Erythroblast (primary cell): ENCODE results near the gene KMO.

ENCODE experiments used
- DNase-seq, 2 experiments: peaks; one replicate each; lab custom pipeline; 2025; lab: John Stamatoyannopoulos, UW
- GATA1 ChIP-seq: IDR thresholded peaks from 2 replicates; pipeline ENCODE4 v1.6.1; 2011; ENCODE audit warnings: low read depth, mild to moderate bottlenecking, control low read depth, low read length, moderate library complexity
- POLR2A ChIP-seq: IDR thresholded peaks from 2 replicates; pipeline ENCODE4 v1.6.1; 2011; ENCODE audit warnings: mild to moderate bottlenecking, low read length

The KMO gene

GRCh38 chr1:241527146-241527545 is 5.0 kb upstream of the KMO start:
- peak; percentile 76 to 87 for DNase-seq
- TF ChIP-seq POLR2A (no peak), GATA1 (no peak)

GRCh38 chr1:241531195-241532161 is 700 bp upstream of the KMO start:
- peak; percentile 77 to 80 for DNase-seq
- TF ChIP-seq POLR2A (no peak), GATA1 (no peak)

GRCh38 chr1:241532864-241533263 is 686 bp downstream of the KMO start:
- TF ChIP-seq GATA1, result no peak
- TF ChIP-seq POLR2A, result no peak
- no peak for DNase-seq

GRCh38 chr1:241533326-241534115 is 1.3 kb downstream of the KMO start:
- no peak for DNase-seq
- TF ChIP-seq GATA1 (no peak), POLR2A (no peak)

- DNase-seq, result no peak
- TF ChIP-seq POLR2A (no peak), GATA1 (no peak)
Measured at GRCh38 chr1:241536304-241536703, 4.1 kb downstream of the KMO start.

- no peak for DNase-seq
- TF ChIP-seq POLR2A, result no peak
- TF ChIP-seq GATA1, result no peak
Measured at GRCh38 chr1:241536969-241537368, 4.8 kb downstream of the KMO start.

- TF ChIP-seq POLR2A, result no peak
- DNase-seq, result no peak
Measured at GRCh38 chr1:241542199-241542907, 10.2 kb downstream of the KMO start.

- no peak for DNase-seq
- TF ChIP-seq GATA1 (no peak), POLR2A (no peak)
Measured at GRCh38 chr1:241548008-241548407, 15.8 kb downstream of the KMO start.

- no peak for DNase-seq
- TF ChIP-seq POLR2A (no peak), GATA1 (no peak)
Measured at GRCh38 chr1:241550318-241550717, 18.1 kb downstream of the KMO start.

- peak in 1 of 2 experiments; percentile 23 for DNase-seq
- TF ChIP-seq POLR2A, result no peak
- no peak for TF ChIP-seq GATA1
Measured at GRCh38 chr1:241551759-241552638, 19.8 kb downstream of the KMO start.

GRCh38 chr1:241553886-241554592 is 21.9 kb downstream of the KMO start:
- DNase-seq, result no peak

GRCh38 chr1:241555526-241555925 is 23.3 kb downstream of the KMO start:
- DNase-seq, result no peak
- TF ChIP-seq GATA1 (no peak), POLR2A (no peak)

More at GRCh38 chr1:241553886-241554592, 21.9 kb downstream of the KMO start:
- TF ChIP-seq GATA1, result no peak
- no peak for TF ChIP-seq POLR2A

GRCh38 chr1:241557031-241557430 is 24.9 kb downstream of the KMO start:
- DNase-seq, result no peak
- TF ChIP-seq GATA1, result no peak
- TF ChIP-seq POLR2A, result no peak
